ENCODE results near the gene ZC3H11A.
A peak's percentile ranks its signal among the peaks of the same experiment; 100 is the strongest.
"Not testable (repeated sequence)": the region's sequence is repeated elsewhere in the genome, so short reads cannot be mapped to it uniquely, and the experiment has no call there.

The ZC3H11A gene

GRCh38 chr1:203795441-203796235, at the start of gene ZC3H11A, which contains the start of gene ZBED6:
ZC3H11A (plus strand) TSS chr1:203795623; CDS start chr1:203817071, 21,448 bp downstream.
ZBED6 (plus strand) TSS chr1:203795623; CDS start chr1:203797523, 1,900 bp downstream.
- WGBS (ENCODE audit: insufficient coverage, insufficient read length), result no CpG with 5 or more reads among the region's 59 CpGs
- Histone ChIP-seq H3K4me3 (ENCODE audit: low read length) (peak within 1 kb of the TSS; percentile 83), H3K9me3 (ENCODE audit: control insufficient read depth, insufficient read depth, low read length) (no peaks in the 10 kb centered on the region; the same call in 1 of the 2 replicates)

GRCh38 chr1:203746281-203746680, 49.1 kb upstream of the ZC3H11A start:
- Histone ChIP-seq H3K27me3 (ENCODE audit: control insufficient read depth, insufficient read depth, low read length) (no peaks in the 10 kb centered on the region), H3K4me3 (ENCODE audit: low read length) (no peak overlapping the region), H3K27ac (ENCODE audit: low read length) (no peak overlapping the region), H3K36me3 (ENCODE audit: control insufficient read depth, insufficient read depth, low read length) (no peaks in the 10 kb centered on the region), H3K9me3 (ENCODE audit: control insufficient read depth, insufficient read depth, low read length) (no peaks in the 10 kb centered on the region), H3K4me1 (ENCODE audit: control insufficient read depth, insufficient read depth, low read length) (peaks cover 6% of the 10 kb centered on the region; the same call in 1 of the 2 replicates)
- no CpG with 5 or more reads among the region's 6 CpGs for WGBS (ENCODE audit: insufficient coverage, insufficient read length)
- DNase-seq (ENCODE audit: low read depth, low spot score), result no peak

More at GRCh38 chr1:203795441-203796235, at the start of gene ZC3H11A, which contains the start of gene ZBED6:
- Histone ChIP-seq H3K27me3 (ENCODE audit: control insufficient read depth, insufficient read depth, low read length) (no peaks in the 10 kb centered on the region), H3K36me3 (ENCODE audit: control insufficient read depth, insufficient read depth, low read length) (peaks cover 6% of the 10 kb centered on the region; the same call in 1 of the 2 replicates), H3K4me1 (ENCODE audit: control insufficient read depth, insufficient read depth, low read length) (peaks cover 2% of the 10 kb centered on the region; the same call in 1 of the 2 replicates), H3K27ac (ENCODE audit: low read length) (no peak within 1 kb of the TSS)
- DNase-seq (ENCODE audit: low read depth, low spot score), result peak; percentile 94

DNA sequence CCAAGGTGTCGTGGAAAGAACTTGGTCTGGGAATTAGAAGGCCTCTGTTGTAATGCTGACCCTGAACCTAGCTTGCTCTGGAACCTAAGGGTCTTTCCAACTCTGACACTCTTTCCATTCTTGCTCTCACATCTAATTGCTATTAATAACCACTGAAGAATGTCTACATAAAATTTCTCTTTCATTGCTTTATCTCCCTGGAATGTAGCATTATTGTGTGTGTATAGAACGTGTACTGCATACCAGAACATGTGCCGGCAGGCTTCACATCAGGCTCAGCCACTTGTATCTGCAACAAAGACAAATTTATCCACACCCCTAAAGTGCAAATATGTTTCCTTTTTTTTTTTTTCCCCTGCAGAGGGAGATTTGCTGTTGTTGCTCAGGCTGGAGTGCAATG, 44.4 kb upstream of the ZC3H11A start:
- Histone ChIP-seq H3K27me3 (ENCODE audit: control insufficient read depth, insufficient read depth, low read length) (no peaks in the 10 kb centered on the region), H3K36me3 (ENCODE audit: control insufficient read depth, insufficient read depth, low read length) (no peaks in the 10 kb centered on the region), H3K4me1 (ENCODE audit: control insufficient read depth, insufficient read depth, low read length) (no peaks in the 10 kb centered on the region), H3K27ac (ENCODE audit: low read length) (no peak overlapping the region), H3K4me3 (ENCODE audit: low read length) (no peak overlapping the region), H3K9me3 (ENCODE audit: control insufficient read depth, insufficient read depth, low read length) (no peaks in the 10 kb centered on the region)
- DNase-seq (ENCODE audit: low read depth, low spot score), result no peak
- no CpG with 5 or more reads among the region's 3 CpGs for WGBS (ENCODE audit: insufficient coverage, insufficient read length)

DNA sequence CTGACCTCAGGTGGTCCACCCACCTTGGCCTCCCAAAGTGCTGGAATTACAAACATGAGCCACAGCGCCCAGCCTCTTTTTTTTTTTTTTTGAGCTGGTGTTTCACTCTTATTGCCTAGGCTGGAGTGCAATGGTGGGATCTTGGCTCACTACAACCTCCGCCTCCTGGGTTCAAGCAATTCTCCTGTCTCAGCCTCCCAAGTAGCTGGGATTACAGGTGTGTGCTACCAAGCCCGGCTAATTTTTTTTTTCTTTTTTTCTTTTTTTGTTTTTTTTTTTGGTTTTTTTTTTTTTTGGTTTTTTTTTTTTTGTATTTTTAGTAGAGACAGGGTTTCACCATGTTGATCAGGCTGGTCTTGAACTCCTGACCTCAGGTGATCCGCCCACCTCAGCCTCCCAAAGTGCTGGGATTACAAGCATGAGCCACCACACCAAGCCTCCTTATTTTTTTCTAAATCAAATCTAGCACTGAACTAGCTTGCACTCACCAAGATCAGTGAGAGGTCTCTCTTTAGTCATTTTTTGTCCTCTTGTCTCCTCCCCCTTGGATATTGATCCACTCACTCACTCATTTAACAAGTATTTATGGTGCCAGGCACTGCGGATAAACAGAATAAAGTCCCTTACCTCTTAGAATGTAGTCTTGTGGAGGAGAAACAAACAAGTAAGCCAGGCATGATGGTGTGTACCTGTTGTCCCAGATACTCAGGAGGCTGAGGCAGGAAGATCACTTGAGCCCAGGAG, 43.6 kb upstream of the ZC3H11A start:
- H3K4me1 ChIP-seq (ENCODE audit: control insufficient read depth, insufficient read depth, low read length); H3K9me3 ChIP-seq (ENCODE audit: control insufficient read depth, insufficient read depth, low read length); H3K36me3 ChIP-seq (ENCODE audit: control insufficient read depth, insufficient read depth, low read length); H3K4me3 ChIP-seq (ENCODE audit: low read length); H3K27ac ChIP-seq (ENCODE audit: low read length); H3K27me3 ChIP-seq (ENCODE audit: control insufficient read depth, insufficient read depth, low read length); DNase-seq (ENCODE audit: low read depth, low spot score): not testable (repeated sequence)
- WGBS (ENCODE audit: insufficient coverage, insufficient read length), result no CpG with 5 or more reads among the region's 5 CpGs

DNA sequence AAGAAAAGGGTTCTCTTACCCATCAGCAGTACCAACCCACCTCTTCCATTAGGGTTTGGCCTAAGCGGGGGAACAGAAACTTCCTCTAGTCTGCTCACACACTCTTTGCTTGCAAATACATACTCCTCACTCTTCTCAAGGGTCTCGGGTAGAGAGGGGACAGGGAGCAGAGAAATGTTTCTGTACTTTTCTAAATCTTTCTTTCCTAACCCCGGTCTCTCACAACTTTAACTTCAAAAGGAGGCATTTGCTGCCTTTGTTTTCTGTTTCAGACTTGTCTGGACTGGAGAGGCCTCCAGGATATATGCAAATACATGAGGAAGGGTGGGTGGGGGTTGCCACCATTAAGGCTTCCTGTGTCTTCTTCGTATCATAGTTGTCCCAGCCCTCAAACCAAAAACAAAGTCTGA, 41.0 kb upstream of the ZC3H11A start:
- no peak for DNase-seq (ENCODE audit: low read depth, low spot score)
- H3K4me3 ChIP-seq (ENCODE audit: low read length), result no peak overlapping the region
- no peaks in the 10 kb centered on the region for H3K9me3 ChIP-seq (ENCODE audit: control insufficient read depth, insufficient read depth, low read length)
- H3K27ac ChIP-seq (ENCODE audit: low read length), result no peak overlapping the region
- no peaks in the 10 kb centered on the region for H3K27me3 ChIP-seq (ENCODE audit: control insufficient read depth, insufficient read depth, low read length)
- H3K4me1 ChIP-seq (ENCODE audit: control insufficient read depth, insufficient read depth, low read length), result no peaks in the 10 kb centered on the region
- H3K36me3 ChIP-seq (ENCODE audit: control insufficient read depth, insufficient read depth, low read length), result no peaks in the 10 kb centered on the region
- no CpG with 5 or more reads among the region's 4 CpGs for WGBS (ENCODE audit: insufficient coverage, insufficient read length)

- Histone ChIP-seq H3K4me3 (ENCODE audit: low read length) (no peak overlapping the region), H3K36me3 (ENCODE audit: control insufficient read depth, insufficient read depth, low read length) (no peaks in the 10 kb centered on the region), H3K27me3 (ENCODE audit: control insufficient read depth, insufficient read depth, low read length) (no peaks in the 10 kb centered on the region), H3K9me3 (ENCODE audit: control insufficient read depth, insufficient read depth, low read length) (no peaks in the 10 kb centered on the region), H3K27ac (ENCODE audit: low read length) (no peak overlapping the region), H3K4me1 (ENCODE audit: control insufficient read depth, insufficient read depth, low read length) (no peaks in the 10 kb centered on the region)
- WGBS (ENCODE audit: insufficient coverage, insufficient read length), result 100% methylated on average over 2 of the region's 4 CpGs
- DNase-seq (ENCODE audit: low read depth, low spot score), result no peak
These were observed 39.4 kb upstream of the ZC3H11A start for GRCh38 chr1:203756036-203756435.

- H3K27ac ChIP-seq (ENCODE audit: low read length); H3K36me3 ChIP-seq (ENCODE audit: control insufficient read depth, insufficient read depth, low read length); DNase-seq (ENCODE audit: low read depth, low spot score); H3K4me1 ChIP-seq (ENCODE audit: control insufficient read depth, insufficient read depth, low read length); H3K9me3 ChIP-seq (ENCODE audit: control insufficient read depth, insufficient read depth, low read length); H3K27me3 ChIP-seq (ENCODE audit: control insufficient read depth, insufficient read depth, low read length); H3K4me3 ChIP-seq (ENCODE audit: low read length): not testable (repeated sequence)
- no CpG with 5 or more reads among the region's 2 CpGs for whole genome bisulfite sequencing (ENCODE audit: insufficient coverage, insufficient read length)
These were observed 36.7 kb upstream of the ZC3H11A start for GRCh38 chr1:203758749-203759148.

GRCh38 chr1:203760506-203760905, 34.9 kb upstream of the ZC3H11A start:
- Histone ChIP-seq H3K36me3 (ENCODE audit: control insufficient read depth, insufficient read depth, low read length) (no peaks in the 10 kb centered on the region), H3K4me1 (ENCODE audit: control insufficient read depth, insufficient read depth, low read length) (no peaks in the 10 kb centered on the region), H3K4me3 (ENCODE audit: low read length) (no peak overlapping the region), H3K27me3 (ENCODE audit: control insufficient read depth, insufficient read depth, low read length) (no peaks in the 10 kb centered on the region), H3K27ac (ENCODE audit: low read length) (no peak overlapping the region), H3K9me3 (ENCODE audit: control insufficient read depth, insufficient read depth, low read length) (no peaks in the 10 kb centered on the region)
- no peak for DNase-seq (ENCODE audit: low read depth, low spot score)
- no CpG with 5 or more reads among the region's 3 CpGs for WGBS (ENCODE audit: insufficient coverage, insufficient read length)

DNA sequence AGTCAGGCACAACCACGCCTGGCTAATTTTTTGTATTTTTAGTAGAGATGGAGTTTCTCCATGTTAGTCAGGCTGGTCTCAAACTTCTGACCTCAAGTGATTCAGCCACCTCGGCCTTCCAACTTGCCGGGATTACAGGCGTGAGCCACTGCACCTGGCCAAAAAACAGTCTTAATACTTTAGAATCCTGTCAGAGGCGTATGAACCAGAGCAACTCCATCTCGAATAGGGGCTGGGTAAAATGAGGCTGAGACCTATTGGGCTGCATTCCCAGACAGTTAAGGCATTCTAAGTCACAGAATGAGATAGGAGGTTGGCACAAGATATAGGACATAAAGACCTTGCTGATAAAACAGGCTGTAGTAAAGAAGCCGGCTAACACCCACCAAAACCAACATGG, 33.5 kb upstream of the ZC3H11A start:
- H3K4me3 ChIP-seq (ENCODE audit: low read length); H3K36me3 ChIP-seq (ENCODE audit: control insufficient read depth, insufficient read depth, low read length); H3K9me3 ChIP-seq (ENCODE audit: control insufficient read depth, insufficient read depth, low read length); H3K27me3 ChIP-seq (ENCODE audit: control insufficient read depth, insufficient read depth, low read length); H3K27ac ChIP-seq (ENCODE audit: low read length); DNase-seq (ENCODE audit: low read depth, low spot score); H3K4me1 ChIP-seq (ENCODE audit: control insufficient read depth, insufficient read depth, low read length): not testable (repeated sequence)
- WGBS (ENCODE audit: insufficient coverage, insufficient read length), result no CpG with 5 or more reads among the region's 7 CpGs

- WGBS (ENCODE audit: insufficient coverage, insufficient read length), result no CpG with 5 or more reads among the region's 1 CpG
- Histone ChIP-seq H3K27me3 (ENCODE audit: control insufficient read depth, insufficient read depth, low read length) (no peaks in the 10 kb centered on the region), H3K4me1 (ENCODE audit: control insufficient read depth, insufficient read depth, low read length) (no peaks in the 10 kb centered on the region), H3K4me3 (ENCODE audit: low read length) (no peak overlapping the region), H3K27ac (ENCODE audit: low read length) (no peak overlapping the region), H3K9me3 (ENCODE audit: control insufficient read depth, insufficient read depth, low read length) (no peaks in the 10 kb centered on the region), H3K36me3 (ENCODE audit: control insufficient read depth, insufficient read depth, low read length) (no peaks in the 10 kb centered on the region)
- DNase-seq (ENCODE audit: low read depth, low spot score), result no peak
These were observed 31.9 kb upstream of the ZC3H11A start for GRCh38 chr1:203763505-203763904.

Measured in iPS DF 6.9 (cell line).